Mesothelial cell of epicardium (in vitro differentiated cells): ENCODE data around the gene BPIFA2. TPM values are rescaled to one million over a fixed set of nuclear protein-coding genes. Genes with fewer than 3 reads are reported as not detected.

ENCODE experiments used
- DNase-seq, 2 experiments: peaks; one replicate each; pipeline ENCODE4 v3.0.0; 2021; ENCODE audit warnings: low spot score in 2 of 2; ENCODE audit not compliant: unreplicated experiment in 2 of 2
- H3K27ac Mint-ChIP-seq: 2 replicates; pipeline ENCODE4 v1.8.0; 2021; ENCODE audit warnings: mixed read lengths
- H3K27me3 Mint-ChIP-seq: 2 replicates; pipeline ENCODE4 v1.8.0; 2021; ENCODE audit warnings: low read depth, mixed read lengths
- H3K36me3 Mint-ChIP-seq: 2 replicates; pipeline ENCODE4 v1.8.0; 2021; ENCODE audit warnings: mixed read lengths
- H3K4me1 Mint-ChIP-seq: 2 replicates; pipeline ENCODE4 v1.8.0; 2021; ENCODE audit warnings: mixed read lengths
- H3K4me3 Mint-ChIP-seq: 2 replicates; pipeline ENCODE4 v1.8.0; 2021; ENCODE audit warnings: mild to moderate bottlenecking, moderate library complexity, mixed read lengths
- H3K9me3 Mint-ChIP-seq: 2 replicates; pipeline ENCODE4 v1.8.0; 2021; ENCODE audit warnings: mixed read lengths
- CTCF ChIP-seq: fragments of 200-600 bp; sonication (generic); IDR thresholded peaks from one replicate; pipeline ENCODE4 v1.5.0; 2021; ENCODE audit warnings: antibody characterized with exemption; ENCODE audit not compliant: unreplicated experiment
- total RNA-seq: library from RNA; stranded (reverse); gene quantifications from 3 replicates; pipeline ENCODE4 v1.2.1, GENCODE V29; 2021

BPIFA2 gene
- total RNA-seq, 1 donor from 2014 or later, result not detected

GRCh38 chr20:33124994-33125393, 43.0 kb upstream of the BPIFA2 start:
- Mint-ChIP-seq H3K27ac (no peak overlapping the region), H3K36me3 (no peaks in the 10 kb centered on the region), H3K4me3 (no peak overlapping the region), H3K9me3 (peaks cover 20% of the 10 kb centered on the region), H3K4me1 (no peaks in the 10 kb centered on the region), H3K27me3 (peaks cover 58% of the 10 kb centered on the region)
- no peak for TF ChIP-seq CTCF
- no peak for DNase-seq

GRCh38 chr20:33125983-33126382, 42.0 kb upstream of the BPIFA2 start:
- H3K9me3 Mint-ChIP-seq, result peaks cover 15% of the 10 kb centered on the region
- DNase-seq, result no peak

GRCh38 chr20:33127422-33128097, 40.4 kb upstream of the BPIFA2 start:
- peaks cover 50% of the 10 kb centered on the region for H3K27me3 Mint-ChIP-seq
- H3K36me3 Mint-ChIP-seq, result no peaks in the 10 kb centered on the region
- no peak overlapping the region for H3K4me3 Mint-ChIP-seq
- no peak for DNase-seq
- H3K27ac Mint-ChIP-seq, result no peak overlapping the region
- H3K4me1 Mint-ChIP-seq, result no peaks in the 10 kb centered on the region
- H3K9me3 Mint-ChIP-seq, result peaks cover 7% of the 10 kb centered on the region
- no peak for TF ChIP-seq CTCF

More at GRCh38 chr20:33125983-33126382, 42.0 kb upstream of the BPIFA2 start:
- Mint-ChIP-seq H3K27ac (no peak overlapping the region), H3K4me1 (no peaks in the 10 kb centered on the region), H3K36me3 (no peaks in the 10 kb centered on the region), H3K4me3 (no peak overlapping the region), H3K27me3 (peaks cover 58% of the 10 kb centered on the region)
- TF ChIP-seq CTCF, result no peak

GRCh38 chr20:33130568-33131061, 37.3 kb upstream of the BPIFA2 start:
- DNase-seq, result no peak
- no peak for TF ChIP-seq CTCF
- H3K27me3 Mint-ChIP-seq, result peaks cover 31% of the 10 kb centered on the region
- H3K9me3 Mint-ChIP-seq, result no peaks in the 10 kb centered on the region
- H3K27ac Mint-ChIP-seq, result no peak overlapping the region
- H3K36me3 Mint-ChIP-seq, result no peaks in the 10 kb centered on the region
- no peak overlapping the region for H3K4me3 Mint-ChIP-seq
- no peaks in the 10 kb centered on the region for H3K4me1 Mint-ChIP-seq

GRCh38 chr20:33131949-33132473, 35.9 kb upstream of the BPIFA2 start:
- no peaks in the 10 kb centered on the region for H3K36me3 Mint-ChIP-seq
- no peak for DNase-seq
- peaks cover 25% of the 10 kb centered on the region for H3K27me3 Mint-ChIP-seq

More at GRCh38 chr20:33131949-33132473, 35.9 kb upstream of the BPIFA2 start:
- Mint-ChIP-seq H3K4me3 (no peak overlapping the region), H3K9me3 (peaks cover under 1% of the 10 kb centered on the region), H3K4me1 (no peaks in the 10 kb centered on the region), H3K27ac (no peak overlapping the region)
- no peak for TF ChIP-seq CTCF
